ENCODE data around the gene TNFRSF12A. TPM values are rescaled to one million over a fixed set of nuclear protein-coding genes. Genes with fewer than 3 reads are reported as not detected.

The TNFRSF12A gene
- total and polyA plus RNA-seq, 9 of the 15 experiments (the other 6 are each of a cell fraction or from before 2014, with no cell fraction given): 0.41 to 61.8 (median 26.5) TPM

DNA sequence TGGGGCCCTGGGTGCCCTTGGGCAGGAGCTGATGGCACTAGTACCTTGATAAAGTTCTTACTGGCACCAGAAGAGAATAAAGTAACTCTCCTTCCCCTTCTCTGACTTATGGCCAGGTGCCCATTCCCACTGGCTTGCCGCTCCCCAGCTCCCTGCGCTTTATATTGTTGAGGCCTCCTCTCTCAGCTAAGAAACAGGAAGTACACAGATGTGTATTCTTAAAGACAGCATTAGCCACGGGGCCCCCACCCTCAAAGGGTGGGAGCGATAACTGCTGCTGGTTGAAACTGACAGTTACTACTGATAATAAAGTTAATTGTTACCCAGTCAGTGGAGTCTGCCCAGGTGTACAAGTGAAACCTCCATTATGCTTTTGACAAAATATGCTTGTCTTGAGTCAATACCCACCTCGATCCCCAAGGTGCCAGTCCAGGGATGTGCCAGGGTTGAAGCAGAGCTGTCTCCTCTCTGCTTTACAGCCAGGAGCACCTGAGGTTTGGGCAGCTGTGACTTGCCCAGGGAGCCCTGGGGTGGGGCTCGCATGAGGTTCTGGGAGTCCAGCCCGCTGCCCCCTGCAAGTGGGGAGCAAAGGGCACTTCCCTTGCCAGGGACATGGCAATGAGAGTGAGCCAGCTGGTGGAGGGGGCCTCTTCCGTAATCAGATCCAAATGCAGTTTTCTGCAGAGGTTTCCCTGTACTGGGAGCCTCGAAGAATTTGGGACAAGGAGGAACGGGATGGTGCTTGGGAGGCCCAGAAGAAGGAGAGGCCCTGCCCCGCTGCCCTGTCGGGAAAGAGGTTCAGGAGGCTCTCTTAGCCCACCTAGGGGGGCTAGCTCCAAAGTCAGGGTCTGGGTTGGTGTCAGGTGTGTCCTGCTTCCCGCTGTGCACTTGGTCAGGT, 12.9 kb upstream of the TNFRSF12A start (continued):
- TF ChIP-seq, protein P1, sequence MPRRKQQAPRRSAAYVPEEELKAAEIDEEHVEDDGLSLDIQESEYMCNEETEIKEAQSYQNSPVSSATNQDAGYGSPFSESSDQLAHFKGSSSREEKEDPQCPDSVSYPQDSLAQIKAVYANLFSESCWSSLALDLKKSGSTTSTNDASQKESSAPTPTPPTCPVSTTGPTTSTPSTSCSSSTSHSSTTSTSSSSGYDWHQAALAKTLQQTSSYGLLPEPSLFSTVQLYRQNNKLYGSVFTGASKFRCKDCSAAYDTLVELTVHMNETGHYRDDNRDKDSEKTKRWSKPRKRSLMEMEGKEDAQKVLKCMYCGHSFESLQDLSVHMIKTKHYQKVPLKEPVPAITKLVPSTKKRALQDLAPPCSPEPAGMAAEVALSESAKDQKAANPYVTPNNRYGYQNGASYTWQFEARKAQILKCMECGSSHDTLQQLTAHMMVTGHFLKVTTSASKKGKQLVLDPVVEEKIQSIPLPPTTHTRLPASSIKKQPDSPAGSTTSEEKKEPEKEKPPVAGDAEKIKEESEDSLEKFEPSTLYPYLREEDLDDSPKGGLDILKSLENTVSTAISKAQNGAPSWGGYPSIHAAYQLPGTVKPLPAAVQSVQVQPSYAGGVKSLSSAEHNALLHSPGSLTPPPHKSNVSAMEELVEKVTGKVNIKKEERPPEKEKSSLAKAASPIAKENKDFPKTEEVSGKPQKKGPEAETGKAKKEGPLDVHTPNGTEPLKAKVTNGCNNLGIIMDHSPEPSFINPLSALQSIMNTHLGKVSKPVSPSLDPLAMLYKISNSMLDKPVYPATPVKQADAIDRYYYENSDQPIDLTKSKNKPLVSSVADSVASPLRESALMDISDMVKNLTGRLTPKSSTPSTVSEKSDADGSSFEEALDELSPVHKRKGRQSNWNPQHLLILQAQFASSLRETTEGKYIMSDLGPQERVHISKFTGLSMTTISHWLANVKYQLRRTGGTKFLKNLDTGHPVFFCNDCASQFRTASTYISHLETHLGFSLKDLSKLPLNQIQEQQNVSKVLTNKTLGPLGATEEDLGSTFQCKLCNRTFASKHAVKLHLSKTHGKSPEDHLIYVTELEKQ (CRISPR knock-in tag; IDR thresholded peaks at IDR 0.05): no peak
- TF ChIP-seq, protein P2, sequence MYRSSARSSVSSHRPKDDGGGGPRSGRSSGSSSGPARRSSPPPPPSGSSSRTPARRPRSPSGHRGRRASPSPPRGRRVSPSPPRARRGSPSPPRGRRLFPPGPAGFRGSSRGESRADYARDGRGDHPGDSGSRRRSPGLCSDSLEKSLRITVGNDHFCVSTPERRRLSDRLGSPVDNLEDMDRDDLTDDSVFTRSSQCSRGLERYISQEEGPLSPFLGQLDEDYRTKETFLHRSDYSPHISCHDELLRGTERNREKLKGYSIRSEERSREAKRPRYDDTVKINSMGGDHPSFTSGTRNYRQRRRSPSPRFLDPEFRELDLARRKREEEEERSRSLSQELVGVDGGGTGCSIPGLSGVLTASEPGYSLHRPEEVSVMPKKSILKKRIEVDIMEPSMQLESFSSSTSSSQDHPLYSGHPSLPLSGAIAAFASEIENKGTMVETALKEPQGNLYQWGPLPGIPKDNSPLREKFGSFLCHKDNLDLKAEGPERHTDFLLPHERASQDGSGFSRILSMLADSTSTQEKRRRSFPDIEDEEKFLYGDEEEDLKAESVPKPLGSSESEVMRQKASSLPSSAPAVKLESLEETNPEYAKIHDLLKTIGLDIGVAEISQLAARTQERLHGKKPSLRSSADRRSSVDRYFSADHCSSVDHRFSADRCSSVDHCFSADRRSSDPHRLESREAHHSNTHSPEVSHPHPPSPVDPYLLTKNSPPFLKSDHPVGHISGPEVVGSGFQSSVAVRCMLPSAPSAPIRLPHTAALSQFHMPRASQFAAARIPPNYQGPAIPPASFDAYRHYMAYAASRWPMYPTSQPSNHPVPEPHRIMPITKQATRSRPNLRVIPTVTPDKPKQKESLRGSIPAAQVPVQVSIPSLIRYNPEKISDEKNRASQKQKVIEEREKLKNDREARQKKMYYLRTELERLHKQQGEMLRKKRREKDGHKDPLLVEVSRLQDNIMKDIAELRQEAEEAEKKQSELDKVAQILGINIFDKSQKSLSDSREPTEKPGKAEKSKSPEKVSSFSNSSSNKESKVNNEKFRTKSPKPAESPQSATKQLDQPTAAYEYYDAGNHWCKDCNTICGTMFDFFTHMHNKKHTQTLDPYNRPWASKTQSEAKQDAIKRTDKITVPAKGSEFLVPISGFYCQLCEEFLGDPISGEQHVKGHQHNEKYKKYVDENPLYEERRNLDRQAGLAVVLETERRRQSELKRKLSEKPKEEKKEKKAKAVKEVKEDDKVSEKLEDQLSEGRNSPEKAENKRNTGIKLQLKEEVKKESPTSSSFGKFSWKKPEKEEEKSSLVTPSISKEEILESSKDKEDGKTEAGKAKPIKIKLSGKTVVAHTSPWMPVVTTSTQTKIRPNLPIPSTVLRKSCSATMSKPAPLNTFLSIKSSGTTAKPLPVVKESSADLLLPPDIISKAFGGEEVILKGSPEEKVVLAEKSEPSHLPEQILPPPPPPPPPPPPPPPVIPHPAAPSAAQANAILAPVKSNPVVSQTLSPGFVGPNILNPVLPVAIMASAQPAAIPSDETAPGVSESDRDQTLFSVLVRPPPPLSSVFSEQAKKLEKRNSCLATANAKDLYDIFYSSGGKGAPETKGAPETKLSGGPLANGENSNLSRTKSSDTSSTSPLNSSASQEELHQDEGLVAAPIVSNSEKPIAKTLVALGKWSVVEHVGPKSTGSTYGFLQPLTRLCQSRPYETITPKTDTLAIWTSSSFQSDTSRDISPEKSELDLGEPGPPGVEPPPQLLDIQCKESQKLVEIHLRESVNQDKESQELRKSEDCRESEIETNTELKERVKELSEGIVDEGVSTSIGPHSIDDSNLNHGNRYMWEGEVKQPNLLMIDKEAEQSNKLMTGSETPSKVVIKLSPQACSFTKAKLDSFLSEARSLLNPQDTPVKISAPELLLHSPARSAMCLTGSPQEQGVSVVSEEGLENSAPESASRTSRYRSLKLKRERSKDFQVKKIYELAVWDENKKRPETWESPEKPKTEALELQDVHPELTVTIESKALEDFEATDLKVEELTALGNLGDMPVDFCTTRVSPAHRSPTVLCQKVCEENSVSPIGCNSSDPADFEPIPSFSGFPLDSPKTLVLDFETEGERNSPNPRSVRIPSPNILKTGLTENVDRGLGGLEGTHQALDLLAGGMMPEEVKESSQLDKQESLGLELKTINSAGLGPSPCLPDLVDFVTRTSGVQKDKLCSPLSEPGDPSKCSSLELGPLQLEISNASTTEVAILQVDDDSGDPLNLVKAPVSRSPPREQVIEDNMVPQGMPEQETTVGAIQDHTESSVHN (IDR thresholded peaks at IDR 0.05; ENCODE audit: borderline replicate concordance in 1 of 2, low read depth in 1 of 2): no peak
- TF ChIP-seq, protein P3, sequence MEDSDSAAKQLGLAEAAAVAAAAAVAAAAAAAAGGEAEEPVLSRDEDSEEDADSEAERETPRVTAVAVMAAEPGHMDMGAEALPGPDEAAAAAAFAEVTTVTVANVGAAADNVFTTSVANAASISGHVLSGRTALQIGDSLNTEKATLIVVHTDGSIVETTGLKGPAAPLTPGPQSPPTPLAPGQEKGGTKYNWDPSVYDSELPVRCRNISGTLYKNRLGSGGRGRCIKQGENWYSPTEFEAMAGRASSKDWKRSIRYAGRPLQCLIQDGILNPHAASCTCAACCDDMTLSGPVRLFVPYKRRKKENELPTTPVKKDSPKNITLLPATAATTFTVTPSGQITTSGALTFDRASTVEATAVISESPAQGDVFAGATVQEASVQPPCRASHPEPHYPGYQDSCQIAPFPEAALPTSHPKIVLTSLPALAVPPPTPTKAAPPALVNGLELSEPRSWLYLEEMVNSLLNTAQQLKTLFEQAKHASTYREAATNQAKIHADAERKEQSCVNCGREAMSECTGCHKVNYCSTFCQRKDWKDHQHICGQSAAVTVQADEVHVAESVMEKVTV (CRISPR knock-in tag; IDR thresholded peaks at IDR 0.05): no peak
- TF ChIP-seq GATAD2B (IDR thresholded peaks at IDR 0.05; ENCODE audit: borderline replicate concordance) (no peak), CXXC5 (CRISPR knock-in tag; IDR thresholded peaks at IDR 0.05) (peak; percentile 38), TBP (optimal IDR thresholded peaks at IDR 0.05; ENCODE audit: low read depth, low read length) (peak; percentile 77), U2AF1 (optimal IDR thresholded peaks at IDR 0.05; ENCODE audit: low read depth, low read length) (no peak), FOS (IDR thresholded peaks at IDR 0.05; ENCODE audit: extremely low read depth, insufficient read length) (no peak), FIP1L1 (IDR thresholded peaks at IDR 0.05; ENCODE audit: low read depth, low read length, poor library complexity, severe bottlenecking) (no peak)

Measured in K562 (cell line).